ENCODE results near the gene RAD51B. TPM values are rescaled to one million over a fixed set of nuclear protein-coding genes. Genes with fewer than 3 reads are reported as not detected.

RAD51B gene
- total RNA-seq, 6 experiments from 2014 or later, result 2.7 to 5.8 (median 4.3) TPM

GRCh38 chr14:68214431-68214830 lies 394.9 kb downstream of the RAD51B start:
- peak in 3 of 4 donors; percentile 6 to 33 (median 19) for ATAC-seq
- H3K4me3 ChIP-seq, result no peak overlapping the region
- H3K27ac ChIP-seq, result no peak overlapping the region
- TF ChIP-seq CTCF (IDR thresholded peaks at IDR 0.05), result no peak
- no peak for TF ChIP-seq POLR2A (IDR thresholded peaks at IDR 0.05)
- intact Hi-C loops (cut with DNase I), result no loop called here
- no peak for DNase-seq
- H3K27me3 ChIP-seq, result no peaks in the 10 kb centered on the region
- no peaks in the 10 kb centered on the region for H3K36me3 ChIP-seq
- no peaks in the 10 kb centered on the region for H3K9me3 ChIP-seq
- WGBS (ENCODE audit: insufficient coverage, low coverage, low lambda C conversion rate, missing lambda C conversion rate), result 51% methylated on average over 4 of the region's 4 CpGs
- H3K4me1 ChIP-seq, result peaks cover 0 to 24% (median 4%) of the 10 kb centered on the region in 4 donors

GRCh38 chr14:68215629-68216028 lies 396.1 kb downstream of the RAD51B start:
- intact Hi-C loops (cut with DNase I), result no loop called here
- H3K9me3 ChIP-seq, result no peaks in the 10 kb centered on the region
- peaks cover 0 to 18% (median 4%) of the 10 kb centered on the region in 4 donors for H3K4me1 ChIP-seq
- TF ChIP-seq CTCF (IDR thresholded peaks at IDR 0.05) (no peak), POLR2A (IDR thresholded peaks at IDR 0.05) (no peak)
- no peaks in the 10 kb centered on the region for H3K36me3 ChIP-seq
- H3K27ac ChIP-seq, result no peak overlapping the region
- 67% methylated on average over 2 of the region's 2 CpGs for WGBS (ENCODE audit: insufficient coverage, low coverage, low lambda C conversion rate, missing lambda C conversion rate)
- no peaks in the 10 kb centered on the region for H3K27me3 ChIP-seq
- H3K4me3 ChIP-seq, result no peak overlapping the region
- DNase-seq, result no peak
- ATAC-seq, result no peak

GRCh38 chr14:68216079-68216478 lies 396.5 kb downstream of the RAD51B start:
- intact Hi-C loops (cut with DNase I), result no loop called here
- H3K27ac ChIP-seq, result no peak overlapping the region
- no peak for DNase-seq
- ATAC-seq, result no peak
- peaks cover 0 to 14% (median 3%) of the 10 kb centered on the region in 4 donors for H3K4me1 ChIP-seq
- 79% methylated on average over 3 of the region's 3 CpGs for WGBS (ENCODE audit: insufficient coverage, low coverage, low lambda C conversion rate, missing lambda C conversion rate)
- no peak overlapping the region for H3K4me3 ChIP-seq
- H3K9me3 ChIP-seq, result no peaks in the 10 kb centered on the region
- H3K36me3 ChIP-seq, result no peaks in the 10 kb centered on the region
- TF ChIP-seq CTCF (IDR thresholded peaks at IDR 0.05) (no peak), POLR2A (IDR thresholded peaks at IDR 0.05) (no peak)
- H3K27me3 ChIP-seq, result no peaks in the 10 kb centered on the region

- ATAC-seq, result no peak
- WGBS (ENCODE audit: insufficient coverage, low coverage, low lambda C conversion rate, missing lambda C conversion rate), result 100% methylated on average over 2 of the region's 3 CpGs
- no peak overlapping the region for H3K27ac ChIP-seq
- no peak overlapping the region for H3K4me3 ChIP-seq
- DNase-seq, result no peak
- H3K9me3 ChIP-seq, result no peaks in the 10 kb centered on the region
- intact Hi-C loops (cut with DNase I), result no loop called here
- no peaks in the 10 kb centered on the region for H3K27me3 ChIP-seq
- TF ChIP-seq CTCF (IDR thresholded peaks at IDR 0.05) (no peak), POLR2A (IDR thresholded peaks at IDR 0.05) (no peak)
- H3K36me3 ChIP-seq, result no peaks in the 10 kb centered on the region
- H3K4me1 ChIP-seq, result peaks cover 0 to 6% (median 0%) of the 10 kb centered on the region in 4 donors
Measured at GRCh38 chr14:68216957-68217356, 397.4 kb downstream of the RAD51B start.

GRCh38 chr14:68217791-68218340 lies 398.3 kb downstream of the RAD51B start:
- intact Hi-C loops (cut with DNase I), result no loop called here

More at GRCh38 chr14:68217791-68218340, 398.3 kb downstream of the RAD51B start:
- H3K4me1 ChIP-seq, result no peaks in the 10 kb centered on the region
- no peak overlapping the region for H3K4me3 ChIP-seq
- TF ChIP-seq CTCF (IDR thresholded peaks at IDR 0.05) (no peak), POLR2A (IDR thresholded peaks at IDR 0.05) (no peak)
- no peak overlapping the region for H3K27ac ChIP-seq
- DNase-seq (no peak), ATAC-seq (no peak)
- H3K27me3 ChIP-seq, result no peaks in the 10 kb centered on the region
- H3K36me3 ChIP-seq, result no peaks in the 10 kb centered on the region
- H3K9me3 ChIP-seq, result no peaks in the 10 kb centered on the region
